A549 (cell line): ENCODE measurements around the gene TMEM185A. TPM values are rescaled to one million over a fixed set of nuclear protein-coding genes. Genes with fewer than 3 reads are reported as not detected.

Experiments used
- ATAC-seq, 2 experiments: fragments of 200-7000 bp in 1 of 2; fragments of >200 bp in 1 of 2; cut with Nextera tagmentation in 1 of 2; cut with Tn5 transposase in 1 of 2; 3 replicates each; pipeline versions ENCODE4 v1.8.0 to v1.9.1; 2018 to 2020; ENCODE audit warnings: mild to moderate bottlenecking in 1 of 2, moderate library complexity in 1 of 2
- CTCF ChIA-PET: fragments of 300-600 bp; sonication (Branson Sonifier 250); formaldehyde crosslinking; extraction: SDS; loops from one replicate; lab custom pipeline; 2021; ENCODE audit warnings: antibody characterized with exemption, inconsistent platforms; lab: Yijun Ruan, JAX
- POLR2A ChIA-PET: fragments of 350-600 bp; formaldehyde crosslinking; extraction: SDS; loops from one replicate; lab custom pipeline; 2021; ENCODE audit warnings: antibody characterized with exemption, inconsistent platforms; lab: Yijun Ruan, JAX
- DNase-seq, 2 experiments: peaks; one replicate each; pipeline versions ENCODE4 v3.0.0 to v3.0.0-alpha.2; 2011 to 2016; ENCODE audit warnings: low read depth in 1 of 2, low spot score in 1 of 2
- FAIRE-seq: peaks from 2 replicates; lab custom pipeline; 2011; peaks lifted over from hg19 to GRCh38; lab: Jason Lieb, UNC
- H3K27ac ChIP-seq, 2 experiments: fragments of >200 bp; sonication (Bioruptor Twin); formaldehyde crosslinking; 3 replicates each; pipeline ENCODE4 v1.5.1; 2016 to 2017
- H3K4me1 ChIP-seq: fragments of >200 bp; sonication (Bioruptor Twin); formaldehyde crosslinking; 3 replicates; pipeline ENCODE4 v1.6.1; 2016
- H3K4me2 ChIP-seq: fragments of >200 bp; sonication (Bioruptor Twin); formaldehyde crosslinking; 3 replicates; pipeline ENCODE4 v1.6.1; 2016
- H3K4me3 ChIP-seq: fragments of >200 bp; sonication (Bioruptor Twin); formaldehyde crosslinking; 3 replicates; pipeline ENCODE4 v1.5.1; 2016
- H3K9me3 ChIP-seq: fragments of >200 bp; sonication (Bioruptor Twin); formaldehyde crosslinking; 3 replicates; pipeline ENCODE4 v1.6.1; 2016
- ATOH8 ChIP-seq: fragments of 250-450 bp; sonication (Bioruptor Pico); IDR thresholded peaks from 2 replicates; pipeline ENCODE4 v1.5.0; 2020; ENCODE audit warnings: low read depth, mild to moderate bottlenecking, moderate library complexity
- CBX8 ChIP-seq: fragments of 200-600 bp; sonication (generic); IDR thresholded peaks from 2 replicates; pipeline ENCODE4 v1.6.1; 2016
- CEBPB ChIP-seq, 2 experiments: fragments of >200 bp in 1 of 2; sonication (Bioruptor Twin) in 1 of 2; formaldehyde crosslinking in 1 of 2; IDR thresholded peaks; 2 replicates each; pipeline ENCODE4 v1.6.1; 2012 to 2016
- CHD2 ChIP-seq: fragments of 150-350 bp; IDR thresholded peaks from 2 replicates; pipeline ENCODE4 v1.6.1; 2014; ENCODE audit warnings: low read length; ENCODE audit not compliant: partially characterized antibody
- CHD4 ChIP-seq: fragments of 200-600 bp; sonication (generic); IDR thresholded peaks from 2 replicates; pipeline ENCODE4 v1.6.1; 2016; ENCODE audit warnings: antibody characterized with exemption, mild to moderate bottlenecking, borderline replicate concordance
- ESRRA ChIP-seq: fragments of 150-350 bp; IDR thresholded peaks from 2 replicates; pipeline ENCODE4 v1.6.1; 2014; ENCODE audit warnings: mild to moderate bottlenecking, low read length, borderline replicate concordance
- HDAC2 ChIP-seq: fragments of 200-600 bp; sonication (generic); IDR thresholded peaks from 2 replicates; pipeline ENCODE4 v1.6.1; 2016
- HEYL ChIP-seq: fragments of 250-450 bp; sonication (Bioruptor Pico); IDR thresholded peaks from 2 replicates; pipeline ENCODE4 v1.8.0; 2021; ENCODE audit warnings: mild to moderate bottlenecking, moderate library complexity
- HOXA7 ChIP-seq: fragments of 250-450 bp; sonication (Bioruptor Pico); IDR thresholded peaks from 2 replicates; pipeline ENCODE4 v1.5.0; 2020; ENCODE audit warnings: mild to moderate bottlenecking, moderate library complexity
- KDM5A ChIP-seq: fragments of 200-600 bp; sonication (generic); IDR thresholded peaks from 2 replicates; pipeline ENCODE4 v1.6.1; 2016; ENCODE audit warnings: antibody characterized with exemption, mild to moderate bottlenecking
- MAFK ChIP-seq: fragments of 450-650 bp; IDR thresholded peaks from 2 replicates; pipeline ENCODE4 v1.6.1; 2014; ENCODE audit not compliant: partially characterized antibody
- NFE2L2 ChIP-seq: fragments of 150-350 bp; conservative IDR thresholded peaks from 2 replicates; pipeline ENCODE4 v1.6.1; 2014; ENCODE audit warnings: low read length
- NPAS2 ChIP-seq: fragments of 250-450 bp; sonication (Bioruptor Pico); IDR thresholded peaks from 2 replicates; pipeline ENCODE4 v1.8.0; 2022; ENCODE audit warnings: mild to moderate bottlenecking, moderate library complexity, borderline replicate concordance
- PBX3 ChIP-seq: IDR thresholded peaks from 2 replicates; pipeline ENCODE4 v1.6.1; 2012
- PHF8 ChIP-seq: fragments of 200-600 bp; sonication (generic); IDR thresholded peaks from 2 replicates; pipeline ENCODE4 v1.6.1; 2016; ENCODE audit warnings: low read depth, mild to moderate bottlenecking, antibody characterized with exemption, moderate library complexity, borderline replicate concordance
- RARB ChIP-seq: fragments of 250-450 bp; sonication (Bioruptor Pico); IDR thresholded peaks from 2 replicates; pipeline ENCODE4 v1.8.0; 2021; ENCODE audit warnings: mild to moderate bottlenecking, moderate library complexity
- RCOR1 ChIP-seq: fragments of 150-350 bp; IDR thresholded peaks from 2 replicates; pipeline ENCODE4 v1.6.1; 2014; ENCODE audit warnings: antibody characterized with exemption, low read length, low read depth
- REST ChIP-seq: fragments of 200-600 bp; sonication (generic); IDR thresholded peaks from 2 replicates; pipeline ENCODE4 v1.6.1; 2016; ENCODE audit warnings: antibody characterized with exemption, mild to moderate bottlenecking, moderate library complexity
- RFX5 ChIP-seq: fragments of 450-650 bp; IDR thresholded peaks from 2 replicates; pipeline ENCODE4 v1.7.1; 2014; ENCODE audit warnings: antibody characterized with exemption, mild to moderate bottlenecking, moderate library complexity
- SMC3 ChIP-seq: fragments of >200 bp; sonication (Bioruptor Twin); formaldehyde crosslinking; IDR thresholded peaks from 3 replicates; pipeline ENCODE4 v1.6.1; 2018; ENCODE audit warnings: inconsistent platforms
- TFCP2L1 ChIP-seq: fragments of 250-450 bp; sonication (Bioruptor Pico); IDR thresholded peaks from 2 replicates; pipeline ENCODE4 v1.5.0; 2021; ENCODE audit warnings: mild to moderate bottlenecking
- TP53 ChIP-seq: fragments of 250-450 bp; sonication (Bioruptor Pico); IDR thresholded peaks from 2 replicates; pipeline ENCODE4 v1.5.0; 2021; ENCODE audit warnings: mild to moderate bottlenecking, moderate library complexity
- ZFP36 ChIP-seq: fragments of 450-650 bp; IDR thresholded peaks from 2 replicates; pipeline ENCODE4 v1.6.1; 2014; ENCODE audit warnings: borderline replicate concordance; ENCODE audit not compliant: partially characterized antibody
- ZSCAN20 ChIP-seq: fragments of 250-450 bp; sonication (Bioruptor Pico); IDR thresholded peaks from 2 replicates; pipeline ENCODE4 v1.8.0; 2022; ENCODE audit warnings: mild to moderate bottlenecking, moderate library complexity
- WGBS: methylation state at CpG from one replicate; pipeline ENCODE4 v1.1.6; 2017; ENCODE audit errors: missing lambda C conversion rate; 5-methylcytosine and 5-hydroxymethylcytosine counted together
- polyA plus RNA-seq, 4 experiments: library from polyadenylated mRNA; depleted of rRNA in 3 of 4; stranded (reverse); fragments of >200 nt; fragmentation: RNase III in 1 of 4; extraction: RNeasy Plus Mini Kit Qiagen cat#74134 plus additional on column Dnase treatment in 1 of 4; gene quantifications; 2 replicates in 3 of 4; 3 replicates in 1 of 4; pipeline ENCODE4 v1.2.3, GENCODE V29; 2011 to 2017
- TF ChIP-seq, protein P1 (sequence below): IDR thresholded peaks from 2 replicates; pipeline ENCODE4 v1.6.1; 2012
- TF ChIP-seq, protein P2 (sequence below): fragments of >200 bp; sonication (Bioruptor Twin); formaldehyde crosslinking; IDR thresholded peaks from 2 replicates; pipeline ENCODE4 v1.6.1; 2016
- TF ChIP-seq, protein P3 (sequence below): fragments of >200 bp; sonication (Bioruptor Twin); formaldehyde crosslinking; IDR thresholded peaks from 3 replicates; pipeline ENCODE4 v1.6.1; 2016
- TF ChIP-seq, protein P4 (sequence below): IDR thresholded peaks from 2 replicates; pipeline ENCODE4 v1.6.1; 2012; ENCODE audit warnings: low read depth, borderline replicate concordance
- TF ChIP-seq, protein P5 (sequence below): fragments of 450-650 bp; IDR thresholded peaks from 2 replicates; pipeline ENCODE4 v1.6.1; 2014; ENCODE audit warnings: antibody characterized with exemption

The TMEM185A gene
- polyA plus RNA-seq, 2 of the 4 experiments (the other 2 are of a cell fraction): 21.5 to 25.1 TPM

GRCh38 chrX:149630681-149631233 lies 835 bp downstream of the TMEM185A start:
- Histone ChIP-seq H3K9me3 (no peaks in the 10 kb centered on the region), H3K4me1 (peaks cover 24% of the 10 kb centered on the region)
- CTCF ChIA-PET: no interaction called here
- TF ChIP-seq CBX8 (no peak), HDAC2 (no peak), NFE2L2 (no peak), HEYL (no peak), ZSCAN20 (CRISPR knock-in tag) (no peak), HOXA7 (CRISPR knock-in tag) (no peak), ZFP36 (no peak), RFX5 (no peak), MAFK (no peak), CEBPB (IDR thresholded peaks at IDR 0.05) (no peak), TFCP2L1 (no peak), ESRRA (no peak), CHD2 (no peak), KDM5A (no peak), RARB (CRISPR knock-in tag) (no peak), SMC3 (no peak)
- TF ChIP-seq, protein P1, sequence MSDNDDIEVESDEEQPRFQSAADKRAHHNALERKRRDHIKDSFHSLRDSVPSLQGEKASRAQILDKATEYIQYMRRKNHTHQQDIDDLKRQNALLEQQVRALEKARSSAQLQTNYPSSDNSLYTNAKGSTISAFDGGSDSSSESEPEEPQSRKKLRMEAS: no peak
- TF ChIP-seq, protein P2, sequence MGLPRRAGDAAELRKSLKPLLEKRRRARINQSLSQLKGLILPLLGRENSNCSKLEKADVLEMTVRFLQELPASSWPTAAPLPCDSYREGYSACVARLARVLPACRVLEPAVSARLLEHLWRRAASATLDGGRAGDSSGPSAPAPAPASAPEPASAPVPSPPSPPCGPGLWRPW: no peak
- TF ChIP-seq, protein P3, sequence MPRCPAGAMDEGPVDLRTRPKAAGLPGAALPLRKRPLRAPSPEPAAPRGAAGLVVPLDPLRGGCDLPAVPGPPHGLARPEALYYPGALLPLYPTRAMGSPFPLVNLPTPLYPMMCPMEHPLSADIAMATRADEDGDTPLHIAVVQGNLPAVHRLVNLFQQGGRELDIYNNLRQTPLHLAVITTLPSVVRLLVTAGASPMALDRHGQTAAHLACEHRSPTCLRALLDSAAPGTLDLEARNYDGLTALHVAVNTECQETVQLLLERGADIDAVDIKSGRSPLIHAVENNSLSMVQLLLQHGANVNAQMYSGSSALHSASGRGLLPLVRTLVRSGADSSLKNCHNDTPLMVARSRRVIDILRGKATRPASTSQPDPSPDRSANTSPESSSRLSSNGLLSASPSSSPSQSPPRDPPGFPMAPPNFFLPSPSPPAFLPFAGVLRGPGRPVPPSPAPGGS: no peak
- TF ChIP-seq, all 56 proteins: peak for 0
- POLR2A ChIA-PET: no interaction called here
- DNase-seq (peak; percentile 15 to 49), ATAC-seq (peak; percentile 84 to 88), FAIRE-seq (no peak)
- Histone ChIP-seq H3K4me3 (peak overlapping the region; percentile 87), H3K27ac (peak overlapping the region; percentile 77 to 91), H3K4me2 (peak overlapping the region; percentile 95)
- WGBS: 3% methylated on average over 16 of the region's 16 CpGs

DNA sequence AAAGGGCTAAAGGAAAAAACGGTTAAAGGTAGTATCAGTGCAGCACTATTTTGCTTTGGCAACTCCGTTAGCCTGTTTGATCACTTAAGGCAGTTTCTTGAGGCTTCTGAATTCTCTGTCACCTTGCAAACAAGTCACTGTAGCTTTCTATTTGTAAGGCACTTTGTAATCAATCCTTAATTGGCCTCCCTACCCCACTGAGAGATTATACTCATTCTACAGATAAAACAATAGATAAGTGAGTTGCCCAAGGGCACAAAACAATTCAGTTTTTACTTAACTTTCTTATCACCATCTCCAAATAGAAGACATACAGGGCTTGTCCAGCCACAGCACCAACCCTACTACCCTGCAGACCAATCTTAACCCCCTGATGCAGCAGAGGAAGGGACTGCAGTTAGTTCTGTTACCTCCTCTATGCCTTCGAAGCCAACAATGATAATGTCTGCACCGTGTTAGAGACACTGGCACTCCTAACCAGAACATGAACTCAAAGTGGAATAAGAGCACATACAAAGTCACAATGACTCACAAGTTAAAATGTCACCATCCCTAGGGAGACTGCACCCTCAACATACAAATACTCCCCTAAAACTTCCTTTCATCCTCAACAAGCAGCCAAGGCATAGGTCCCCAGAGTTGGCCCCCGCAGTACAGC lies 1.7 kb downstream of the TMEM185A start:
- Histone ChIP-seq H3K4me1 (peaks cover 24% of the 10 kb centered on the region), H3K27ac (no peak overlapping the region; a peak in 1 of 6 replicates), H3K9me3 (no peaks in the 10 kb centered on the region), H3K4me3 (peak overlapping the region; percentile 87), H3K4me2 (peak overlapping the region; percentile 95)
- FAIRE-seq (peak; percentile 49), DNase-seq (no peak), ATAC-seq (no peak)
- ChIA-PET POLR2A (no interaction called here), CTCF (no interaction called here)
- TF ChIP-seq KDM5A (no peak), REST (no peak), CHD4 (no peak), TP53 (CRISPR knock-in tag) (no peak), PHF8 (no peak), ATOH8 (CRISPR knock-in tag) (no peak), NPAS2 (CRISPR knock-in tag) (no peak), RCOR1 (no peak), PBX3 (no peak), CEBPB (IDR thresholded peaks at IDR 0.05) (no peak), ZFP36 (no peak)
- TF ChIP-seq, protein P4, sequence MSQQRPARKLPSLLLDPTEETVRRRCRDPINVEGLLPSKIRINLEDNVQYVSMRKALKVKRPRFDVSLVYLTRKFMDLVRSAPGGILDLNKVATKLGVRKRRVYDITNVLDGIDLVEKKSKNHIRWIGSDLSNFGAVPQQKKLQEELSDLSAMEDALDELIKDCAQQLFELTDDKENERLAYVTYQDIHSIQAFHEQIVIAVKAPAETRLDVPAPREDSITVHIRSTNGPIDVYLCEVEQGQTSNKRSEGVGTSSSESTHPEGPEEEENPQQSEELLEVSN: no peak
- TF ChIP-seq, protein P5, sequence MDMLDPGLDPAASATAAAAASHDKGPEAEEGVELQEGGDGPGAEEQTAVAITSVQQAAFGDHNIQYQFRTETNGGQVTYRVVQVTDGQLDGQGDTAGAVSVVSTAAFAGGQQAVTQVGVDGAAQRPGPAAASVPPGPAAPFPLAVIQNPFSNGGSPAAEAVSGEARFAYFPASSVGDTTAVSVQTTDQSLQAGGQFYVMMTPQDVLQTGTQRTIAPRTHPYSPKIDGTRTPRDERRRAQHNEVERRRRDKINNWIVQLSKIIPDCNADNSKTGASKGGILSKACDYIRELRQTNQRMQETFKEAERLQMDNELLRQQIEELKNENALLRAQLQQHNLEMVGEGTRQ: no peak
- 35% methylated on average over 5 of the region's 5 CpGs for WGBS
